Stimulated activated CD8-positive, alpha-beta memory T cell treated with anti-CD3 and anti-CD28 coated beads, Interleukin-2, amount 100 ng/mL, for 1 hour (primary cell): Measurements from ENCODE around the gene ERGIC1.

Experiments
- DNase-seq, 2 donors: peaks; one replicate each; pipeline ENCODE4 v3.0.0-alpha.2; 2020; ENCODE audit warnings: low read depth in 2 of 2

Gene ERGIC1

GRCh38 chr5:172920447-172920849 lies 86.4 kb downstream of the ERGIC1 start:
- no peak for DNase-seq

GRCh38 chr5:172920995-172921394 lies 86.9 kb downstream of the ERGIC1 start:
- DNase-seq, result no peak

GRCh38 chr5:172921906-172922305 lies 87.9 kb downstream of the ERGIC1 start:
- DNase-seq, result no peak

GRCh38 chr5:172923539-172923938 lies 89.5 kb downstream of the ERGIC1 start:
- DNase-seq, result no peak

GRCh38 chr5:172925336-172925948 lies 91.4 kb downstream of the ERGIC1 start:
- DNase-seq, result no peak

- no peak for DNase-seq
These were observed 92.0 kb downstream of the ERGIC1 start for GRCh38 chr5:172926008-172926523.

GRCh38 chr5:172926796-172927195 lies 92.7 kb downstream of the ERGIC1 start:
- DNase-seq, result no peak

GRCh38 chr5:172929371-172929838 lies 95.4 kb downstream of the ERGIC1 start:
- DNase-seq, result no peak

GRCh38 chr5:172931001-172931536 lies 97.0 kb downstream of the ERGIC1 start:
- no peak for DNase-seq

GRCh38 chr5:172932313-172933017 lies 98.4 kb downstream of the ERGIC1 start:
- peak; percentile 55 to 60 for DNase-seq

- DNase-seq, result no peak
These were observed 99.2 kb downstream of the ERGIC1 start for GRCh38 chr5:172933238-172933637.

- no peak for DNase-seq
These were observed 101.0 kb downstream of the ERGIC1 start for GRCh38 chr5:172935096-172935495.

- DNase-seq, result no peak
These were observed 102.3 kb downstream of the ERGIC1 start for GRCh38 chr5:172936401-172936800.

GRCh38 chr5:172939071-172939470 lies 105.0 kb downstream of the ERGIC1 start:
- DNase-seq, result no peak

- no peak for DNase-seq
These were observed 105.7 kb downstream of the ERGIC1 start for GRCh38 chr5:172939611-172940267.

- DNase-seq, result no peak
These were observed 106.4 kb downstream of the ERGIC1 start for GRCh38 chr5:172940268-172941066.

- no peak for DNase-seq
These were observed 107.0 kb downstream of the ERGIC1 start for GRCh38 chr5:172941067-172941516.

- no peak for DNase-seq
These were observed 108.5 kb downstream of the ERGIC1 start for GRCh38 chr5:172942556-172942955.

GRCh38 chr5:172943283-172943841 lies 109.3 kb downstream of the ERGIC1 start:
- no peak for DNase-seq

- no peak for DNase-seq
These were observed 109.9 kb downstream of the ERGIC1 start for GRCh38 chr5:172943906-172944305.

- DNase-seq, result no peak
These were observed 110.7 kb downstream of the ERGIC1 start for GRCh38 chr5:172944741-172945140.
